Mammary epithelial cell (primary cell): Measurements from ENCODE around the gene CEP57.

ENCODE experiments used
- EZH2 ChIP-seq: IDR thresholded peaks from 2 replicates; pipeline ENCODE4 v1.6.1; 2012; ENCODE audit warnings: low read length, inconsistent platforms, borderline replicate concordance
- TF ChIP-seq, protein P1 (sequence below), 2 donors: IDR thresholded peaks in 1 of 2; conservative IDR thresholded peaks in 1 of 2; 2 replicates each; pipeline ENCODE4 v1.5.1; 2011 to 2012; ENCODE audit warnings: inconsistent platforms in 2 of 2, low read length in 2 of 2, mild to moderate bottlenecking in 2 of 2, control low read depth in 1 of 2, low read depth in 1 of 2; ENCODE audit not compliant: insufficient read depth in 1 of 2; ENCODE audit errors: extremely low read depth in 1 of 2

DNA sequence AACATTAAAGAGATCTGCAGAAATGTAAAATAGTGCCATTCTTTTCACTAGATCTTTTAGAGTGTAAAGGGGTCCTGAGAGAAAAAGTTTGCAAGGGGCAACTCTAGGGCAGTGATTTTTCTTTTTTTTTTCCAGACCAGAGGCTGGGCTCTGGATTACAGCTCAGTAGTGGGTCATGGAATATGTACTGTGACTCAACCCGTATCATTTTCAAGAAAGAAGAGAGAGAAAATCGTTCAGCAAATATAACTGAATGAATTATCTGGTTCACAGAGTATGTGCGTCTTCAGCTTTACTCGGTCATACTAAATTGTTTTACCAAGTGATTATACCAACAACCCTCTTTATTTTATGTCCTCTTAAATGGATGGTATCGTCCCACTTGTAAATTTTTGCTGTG, 3.8 kb downstream of the CEP57 start:
- TF ChIP-seq, protein P1, sequence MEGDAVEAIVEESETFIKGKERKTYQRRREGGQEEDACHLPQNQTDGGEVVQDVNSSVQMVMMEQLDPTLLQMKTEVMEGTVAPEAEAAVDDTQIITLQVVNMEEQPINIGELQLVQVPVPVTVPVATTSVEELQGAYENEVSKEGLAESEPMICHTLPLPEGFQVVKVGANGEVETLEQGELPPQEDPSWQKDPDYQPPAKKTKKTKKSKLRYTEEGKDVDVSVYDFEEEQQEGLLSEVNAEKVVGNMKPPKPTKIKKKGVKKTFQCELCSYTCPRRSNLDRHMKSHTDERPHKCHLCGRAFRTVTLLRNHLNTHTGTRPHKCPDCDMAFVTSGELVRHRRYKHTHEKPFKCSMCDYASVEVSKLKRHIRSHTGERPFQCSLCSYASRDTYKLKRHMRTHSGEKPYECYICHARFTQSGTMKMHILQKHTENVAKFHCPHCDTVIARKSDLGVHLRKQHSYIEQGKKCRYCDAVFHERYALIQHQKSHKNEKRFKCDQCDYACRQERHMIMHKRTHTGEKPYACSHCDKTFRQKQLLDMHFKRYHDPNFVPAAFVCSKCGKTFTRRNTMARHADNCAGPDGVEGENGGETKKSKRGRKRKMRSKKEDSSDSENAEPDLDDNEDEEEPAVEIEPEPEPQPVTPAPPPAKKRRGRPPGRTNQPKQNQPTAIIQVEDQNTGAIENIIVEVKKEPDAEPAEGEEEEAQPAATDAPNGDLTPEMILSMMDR (conservative IDR thresholded peaks at IDR 0.05 in 1 of 2, IDR thresholded peaks at IDR 0.05 in 1 of 2; ENCODE audit: extremely low read depth in 1 of 2, insufficient read depth in 1 of 2, low read depth in 1 of 2, low read length in 2 of 2), result no peak
- no peak for TF ChIP-seq EZH2
